CD8-positive, alpha-beta memory T cell (primary cell): ENCODE results near the gene YIPF2. TPM values are rescaled to one million over a fixed set of nuclear protein-coding genes. Genes with fewer than 3 reads are reported as not detected.

Experiments used
- CTCF ChIA-PET: fragments of 350-600 bp; sonication (Branson Sonifier 250); formaldehyde crosslinking; loops from one replicate; lab custom pipeline; 2021; ENCODE audit warnings: antibody characterized with exemption; lab: Charles Lee
- POLR2A ChIA-PET: fragments of 350-600 bp; sonication (Branson Sonifier 250); formaldehyde crosslinking; loops from one replicate; lab custom pipeline; 2021; ENCODE audit warnings: antibody characterized with exemption; lab: Charles Lee
- DNase-seq, 5 donors: peaks; one replicate each; pipeline versions ENCODE4 v3.0.0 to v3.0.0-alpha.2; 2020 to 2022; ENCODE audit warnings: mixed read lengths in 1 of 5
- H3K27ac ChIP-seq: one replicate; pipeline ENCODE4 v1.7.0; 2013; ENCODE audit warnings: low read depth, mild to moderate bottlenecking, low read length, moderate library complexity
- H3K27me3 ChIP-seq: 2 replicates; pipeline ENCODE4 v1.7.0; 2013; ENCODE audit warnings: low read length, mild to moderate bottlenecking; ENCODE audit not compliant: insufficient read depth, poor library complexity, severe bottlenecking
- H3K36me3 ChIP-seq: 2 replicates; pipeline ENCODE4 v1.7.0; 2013; ENCODE audit warnings: mild to moderate bottlenecking, low read length, moderate library complexity; ENCODE audit not compliant: insufficient read depth
- H3K4me1 ChIP-seq: 2 replicates; pipeline ENCODE4 v1.7.0; 2013; ENCODE audit warnings: mild to moderate bottlenecking, low read length, moderate library complexity; ENCODE audit not compliant: insufficient read depth
- H3K4me3 ChIP-seq: 2 replicates; pipeline ENCODE4 v1.7.0; 2013; ENCODE audit warnings: mild to moderate bottlenecking, low read length
- H3K9me3 ChIP-seq: 2 replicates; pipeline ENCODE4 v1.7.0; 2013; ENCODE audit warnings: mild to moderate bottlenecking, low read length
- H3K27ac Mint-ChIP-seq, 8 donors: one replicate each; pipeline ENCODE4 v1.8.0; 2020 to 2021; ENCODE audit warnings: mixed read lengths in 8 of 8, mild to moderate bottlenecking in 6 of 8, inconsistent platforms in 3 of 8, moderate library complexity in 3 of 8
- H3K27me3 Mint-ChIP-seq, 2 donors: one replicate each; pipeline ENCODE4 v1.8.0; 2020 to 2021; ENCODE audit warnings: mixed read lengths in 2 of 2, mild to moderate bottlenecking in 1 of 2, moderate library complexity in 1 of 2
- H3K36me3 Mint-ChIP-seq, 3 donors: one replicate each; pipeline ENCODE4 v1.8.0; 2020 to 2021; ENCODE audit warnings: mixed read lengths in 3 of 3, inconsistent platforms in 1 of 3, mild to moderate bottlenecking in 1 of 3
- H3K4me1 Mint-ChIP-seq, 3 donors: one replicate each; pipeline ENCODE4 v1.8.0; 2020 to 2021; ENCODE audit warnings: mixed read lengths in 3 of 3, inconsistent platforms in 1 of 3, mild to moderate bottlenecking in 1 of 3
- H3K4me3 Mint-ChIP-seq, 7 donors: one replicate each; pipeline ENCODE4 v1.8.0; 2020 to 2021; ENCODE audit warnings: mixed read lengths in 7 of 7, mild to moderate bottlenecking in 6 of 7, moderate library complexity in 4 of 7, inconsistent platforms in 2 of 7
- H3K9me3 Mint-ChIP-seq, 5 donors: one replicate each; pipeline ENCODE4 v1.8.0; 2020 to 2022; ENCODE audit warnings: mixed read lengths in 5 of 5, mild to moderate bottlenecking in 3 of 5, moderate library complexity in 2 of 5, inconsistent platforms in 1 of 5
- polyA plus RNA-seq: library from polyadenylated mRNA; unstranded; fragments of 300-500 nt; fragmentation: Illumina TruSeq; gene quantifications from one replicate; pipeline ENCODE4 v1.2.3, GENCODE V29; 2021
- total RNA-seq, 2 experiments: library from RNA; stranded (reverse); gene quantifications; one replicate each; pipeline ENCODE4 v1.2.3, GENCODE V29; 2021

YIPF2 gene
- total and polyA plus RNA-seq, 3 experiments from 2014 or later, result 15.9 to 33.7 (median 25.5) TPM

GRCh38 chr19:10929402-10929794 lies 959 bp upstream of the YIPF2 start:
- H3K27ac Mint-ChIP-seq, result peak overlapping the region in 7 of 8 donors; percentile 57 to 92 (median 76)
- no peaks in the 10 kb centered on the region for H3K27me3 ChIP-seq
- H3K36me3 ChIP-seq, result no peaks in the 10 kb centered on the region
- DNase-seq, result no peak
- H3K9me3 Mint-ChIP-seq, result no peaks in the 10 kb centered on the region
- H3K9me3 ChIP-seq, result no peaks in the 10 kb centered on the region
- H3K36me3 Mint-ChIP-seq, result peaks cover 0 to 36% (median 0%) of the 10 kb centered on the region in 3 donors
- H3K4me1 ChIP-seq, result peaks cover 23% of the 10 kb centered on the region
- POLR2A ChIA-PET, result no interaction called here
- peak overlapping the region; percentile 74 for H3K4me3 ChIP-seq
- peaks cover 17 to 35% (median 25%) of the 10 kb centered on the region in 3 donors for H3K4me1 Mint-ChIP-seq
- CTCF ChIA-PET, result interaction anchor here (0.6 to 1.4 kb wide), 2 partner anchors 58 to 63 kb away, joined by 3 to 4 read pairs; partner anchors contain the start of gene CARM1
- peaks cover 0 to 1% of the 10 kb centered on the region in 2 donors for H3K27me3 Mint-ChIP-seq
- H3K27ac ChIP-seq, result peak overlapping the region; percentile 83
- H3K4me3 Mint-ChIP-seq, result peak overlapping the region; percentile 72 to 100 (median 91)

- POLR2A ChIA-PET, result interaction anchor here (0.5 kb wide), 1 partner anchor 1620 kb away, joined by 5 read pairs; no protein-coding TSS in a partner anchor
- H3K4me3 ChIP-seq, result peak overlapping the region; percentile 74
Measured at GRCh38 chr19:10927730-10928562, 493 bp downstream of the YIPF2 start.

GRCh38 chr19:10924597-10924996 lies 3.8 kb downstream of the YIPF2 start:
- Histone ChIP-seq H3K27ac (no peak overlapping the region), H3K27me3 (no peaks in the 10 kb centered on the region), H3K4me3 (no peak overlapping the region), H3K4me1 (peaks cover 11% of the 10 kb centered on the region), H3K36me3 (no peaks in the 10 kb centered on the region), H3K9me3 (no peaks in the 10 kb centered on the region)
- Mint-ChIP-seq H3K4me1 (peaks cover 13 to 19% (median 14%) of the 10 kb centered on the region in 3 donors), H3K27ac (peak overlapping the region in 1 of 8 donors; percentile 38), H3K36me3 (peaks cover 0 to 58% (median 2%) of the 10 kb centered on the region in 3 donors), H3K9me3 (no peaks in the 10 kb centered on the region), H3K27me3 (peaks cover 0 to 1% of the 10 kb centered on the region in 2 donors), H3K4me3 (peak overlapping the region in 1 of 7 donors; percentile 42)
- ChIA-PET POLR2A (no interaction called here), CTCF (no interaction called here)
- DNase-seq, result no peak

More at GRCh38 chr19:10927730-10928562, 493 bp downstream of the YIPF2 start:
- H3K27me3 Mint-ChIP-seq, result peaks cover 0 to 1% of the 10 kb centered on the region in 2 donors
- peaks cover 0 to 44% (median 0%) of the 10 kb centered on the region in 3 donors for H3K36me3 Mint-ChIP-seq
- peak overlapping the region; percentile 83 for H3K27ac ChIP-seq
- H3K9me3 Mint-ChIP-seq, result no peaks in the 10 kb centered on the region
- peak in 1 of 5 donors; percentile 10 for DNase-seq
- H3K27ac Mint-ChIP-seq, result peak overlapping the region; percentile 85 to 99 (median 94)
- H3K27me3 ChIP-seq, result no peaks in the 10 kb centered on the region
- no peaks in the 10 kb centered on the region for H3K9me3 ChIP-seq
- H3K4me3 Mint-ChIP-seq, result peak overlapping the region; percentile 91 to 100 (median 94)
- peaks cover 17 to 35% (median 25%) of the 10 kb centered on the region in 3 donors for H3K4me1 Mint-ChIP-seq
- peaks cover 23% of the 10 kb centered on the region for H3K4me1 ChIP-seq
- CTCF ChIA-PET, result interaction anchor here (0.6 to 1.2 kb wide), 3 partner anchors 9 to 211 kb away, joined by 3 to 4 read pairs (median 3); partner anchors contain the start of gene DNM2
- H3K36me3 ChIP-seq, result no peaks in the 10 kb centered on the region

GRCh38 chr19:10923260-10924112 lies 5.0 kb downstream of the YIPF2 start:
- no peak for DNase-seq
- ChIA-PET POLR2A (no interaction called here), CTCF (no interaction called here)
- H3K27ac Mint-ChIP-seq, result peak overlapping the region in 1 of 8 donors; percentile 54
- peak overlapping the region in 1 of 7 donors; percentile 40 for H3K4me3 Mint-ChIP-seq
- Histone ChIP-seq H3K27me3 (no peaks in the 10 kb centered on the region), H3K4me3 (no peak overlapping the region), H3K36me3 (no peaks in the 10 kb centered on the region), H3K4me1 (peaks cover 8% of the 10 kb centered on the region), H3K27ac (no peak overlapping the region), H3K9me3 (no peaks in the 10 kb centered on the region)
- no peaks in the 10 kb centered on the region for H3K9me3 Mint-ChIP-seq
- H3K27me3 Mint-ChIP-seq, result peaks cover 0 to 1% of the 10 kb centered on the region in 2 donors
- peaks cover 9 to 12% (median 11%) of the 10 kb centered on the region in 3 donors for H3K4me1 Mint-ChIP-seq
- peaks cover 0 to 63% (median 6%) of the 10 kb centered on the region in 3 donors for H3K36me3 Mint-ChIP-seq

GRCh38 chr19:10922638-10923014 lies 5.8 kb downstream of the YIPF2 start:
- no peaks in the 10 kb centered on the region for H3K27me3 ChIP-seq
- no peak for DNase-seq
- H3K4me3 ChIP-seq, result no peak overlapping the region
- no peaks in the 10 kb centered on the region for H3K36me3 ChIP-seq
- H3K4me3 Mint-ChIP-seq, result no peak overlapping the region
- ChIA-PET CTCF (no interaction called here), POLR2A (interaction anchor here (0.5 kb wide), 1 partner anchor 674 kb away, joined by 4 read pairs; no protein-coding TSS in a partner anchor)
- peaks cover 3 to 6% (median 6%) of the 10 kb centered on the region in 3 donors for H3K4me1 Mint-ChIP-seq
- peaks cover 0 to 63% (median 6%) of the 10 kb centered on the region in 3 donors for H3K36me3 Mint-ChIP-seq
- peak overlapping the region in 1 of 8 donors; percentile 88 for H3K27ac Mint-ChIP-seq
- H3K27ac ChIP-seq, result no peak overlapping the region
- no peaks in the 10 kb centered on the region for H3K9me3 Mint-ChIP-seq
- H3K4me1 ChIP-seq, result peaks cover 3% of the 10 kb centered on the region
- no peaks in the 10 kb centered on the region for H3K9me3 ChIP-seq
- H3K27me3 Mint-ChIP-seq, result peaks cover 0 to 1% of the 10 kb centered on the region in 2 donors

- Histone ChIP-seq H3K27ac (no peak overlapping the region), H3K4me1 (no peaks in the 10 kb centered on the region), H3K36me3 (no peaks in the 10 kb centered on the region), H3K9me3 (no peaks in the 10 kb centered on the region), H3K27me3 (no peaks in the 10 kb centered on the region), H3K4me3 (no peak overlapping the region)
- POLR2A ChIA-PET, result interaction anchor here (0.5 kb wide), 1 partner anchor 675 kb away, joined by 4 read pairs; no protein-coding TSS in a partner anchor
- Mint-ChIP-seq H3K4me3 (no peak overlapping the region), H3K27me3 (peaks cover 0 to 1% of the 10 kb centered on the region in 2 donors), H3K9me3 (no peaks in the 10 kb centered on the region), H3K36me3 (peaks cover 0 to 62% (median 6%) of the 10 kb centered on the region in 3 donors), H3K27ac (peak overlapping the region in 1 of 8 donors; percentile 88), H3K4me1 (peaks cover 0 to under 1% (median under 1%) of the 10 kb centered on the region in 3 donors)
- no peak for DNase-seq
- CTCF ChIA-PET, result no interaction called here
Measured at GRCh38 chr19:10921910-10922637, 6.4 kb downstream of the YIPF2 start.

GRCh38 chr19:10921199-10921909 lies 7.1 kb downstream of the YIPF2 start:
- Histone ChIP-seq H3K4me1 (no peaks in the 10 kb centered on the region), H3K27me3 (no peaks in the 10 kb centered on the region), H3K4me3 (no peak overlapping the region), H3K9me3 (no peaks in the 10 kb centered on the region), H3K27ac (no peak overlapping the region), H3K36me3 (no peaks in the 10 kb centered on the region)
- no peak for DNase-seq
- no peak overlapping the region for H3K27ac Mint-ChIP-seq
- H3K4me3 Mint-ChIP-seq, result no peak overlapping the region
- H3K9me3 Mint-ChIP-seq, result no peaks in the 10 kb centered on the region
- H3K4me1 Mint-ChIP-seq, result no peaks in the 10 kb centered on the region
- no peaks in the 10 kb centered on the region for H3K27me3 Mint-ChIP-seq
- ChIA-PET CTCF (no interaction called here), POLR2A (no interaction called here)
- peaks cover 0 to 64% (median 6%) of the 10 kb centered on the region in 3 donors for H3K36me3 Mint-ChIP-seq
